HG03575 (cell line): ENCODE results near the gene MYBPH.

Source experiments
- ATAC-seq: cut with Tn5 transposase; IDR thresholded peaks from one replicate; pipeline ENCODE4 v1.9.1; 2021; ENCODE audit not compliant: unreplicated experiment, insufficient number of reproducible peaks, low FRiP score; ENCODE audit errors: extremely low read depth

Gene MYBPH

DNA sequence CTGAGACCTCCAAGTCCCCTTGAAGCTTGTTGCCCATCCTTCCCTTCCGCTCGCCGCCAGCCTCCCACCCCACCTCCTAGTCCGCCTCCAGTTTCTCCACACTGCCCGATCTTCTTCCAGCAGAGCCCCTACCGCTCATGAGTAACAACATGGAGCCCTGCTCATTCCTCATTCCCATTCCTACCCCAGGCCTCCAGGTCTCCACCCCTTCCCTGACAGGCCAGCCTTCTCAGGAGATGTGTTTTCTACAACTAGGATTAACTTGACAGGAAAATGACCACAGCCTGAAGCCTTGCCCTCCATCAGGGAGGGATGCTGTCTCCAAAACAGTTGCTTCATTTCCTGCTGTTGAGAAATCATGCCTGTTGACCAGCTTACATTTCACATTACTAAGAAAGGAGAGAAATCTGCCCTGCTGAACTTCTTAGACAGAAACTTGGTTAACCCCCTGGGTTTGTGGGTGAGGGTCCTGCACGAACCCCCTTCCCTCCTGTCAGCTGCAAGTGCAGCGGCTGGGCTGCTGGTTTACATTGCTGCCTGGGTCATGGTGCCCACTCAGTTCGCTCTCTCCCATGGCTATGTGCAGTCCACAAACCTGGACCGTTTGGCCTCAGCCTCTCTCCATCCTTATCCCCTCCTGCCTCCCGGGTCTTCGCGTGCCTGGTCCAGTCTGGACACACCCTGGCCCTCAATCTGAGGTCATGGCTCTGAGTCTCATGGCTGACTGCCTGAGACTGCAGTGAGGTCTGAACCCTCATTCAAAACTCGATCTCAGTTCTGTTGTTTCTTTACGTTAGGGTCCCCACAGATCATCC is 27.0 kb upstream of the MYBPH start:
- no peak for ATAC-seq

DNA sequence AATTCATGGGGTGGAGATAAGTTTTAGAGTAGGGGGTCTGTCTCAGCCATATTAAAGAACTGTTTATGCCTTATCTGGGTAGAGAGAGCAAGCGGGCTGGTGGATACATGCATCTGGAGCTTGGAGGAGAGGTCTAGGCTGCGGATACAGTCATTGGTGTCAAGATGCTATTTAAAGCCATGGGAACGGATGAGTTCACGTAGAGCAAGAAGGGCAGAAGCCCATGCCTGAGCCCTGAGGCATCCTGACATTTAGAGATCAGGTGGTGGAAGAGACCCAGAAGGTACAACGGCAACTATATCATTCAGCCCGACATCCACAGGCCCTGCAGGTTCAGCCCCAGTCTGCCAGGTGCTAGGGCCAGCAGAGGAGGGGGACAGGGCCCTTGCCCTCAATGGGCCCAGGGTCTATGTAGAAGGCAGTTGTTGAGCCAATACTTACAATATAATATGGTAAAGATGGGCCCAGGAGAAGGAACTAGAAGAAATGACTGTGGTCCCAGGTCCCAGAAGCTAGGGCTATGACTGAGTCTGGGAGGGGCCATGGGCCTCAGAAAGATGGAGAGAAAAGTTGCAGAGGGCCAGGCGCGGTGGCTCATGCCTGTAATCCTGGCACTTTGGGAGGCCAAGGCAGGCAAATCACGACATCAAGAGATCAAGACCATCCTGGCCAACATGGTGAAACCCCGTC is 26.0 kb upstream of the MYBPH start:
- ATAC-seq, result no peak

DNA sequence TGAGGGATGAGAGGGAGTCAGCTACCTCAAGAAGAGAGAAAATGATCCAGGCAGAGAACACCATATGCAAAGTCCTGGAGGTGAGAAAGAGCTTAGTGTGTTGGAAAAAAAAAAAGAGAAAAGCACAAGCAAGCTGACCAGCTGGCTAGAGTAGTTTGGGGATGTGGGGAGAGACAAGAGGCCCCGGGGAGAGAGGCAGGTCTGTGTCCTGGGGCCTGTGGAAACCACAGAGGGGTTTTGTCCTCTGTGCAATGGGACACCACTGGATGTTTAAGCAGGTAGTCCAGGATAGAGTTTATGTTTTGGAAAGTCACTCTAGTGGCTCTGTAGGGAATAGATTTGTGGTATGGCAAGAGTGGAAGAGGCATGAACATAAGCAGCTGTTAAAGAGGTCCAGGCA is 25.3 kb upstream of the MYBPH start:
- no peak for ATAC-seq

- no peak for ATAC-seq
Observed at GRCh38 chr1:203199816-203200571, 24.4 kb upstream of the MYBPH start.

GRCh38 chr1:203199481-203199815 is 23.8 kb upstream of the MYBPH start:
- ATAC-seq, result no peak

GRCh38 chr1:203199002-203199401 is 23.4 kb upstream of the MYBPH start:
- no peak for ATAC-seq

DNA sequence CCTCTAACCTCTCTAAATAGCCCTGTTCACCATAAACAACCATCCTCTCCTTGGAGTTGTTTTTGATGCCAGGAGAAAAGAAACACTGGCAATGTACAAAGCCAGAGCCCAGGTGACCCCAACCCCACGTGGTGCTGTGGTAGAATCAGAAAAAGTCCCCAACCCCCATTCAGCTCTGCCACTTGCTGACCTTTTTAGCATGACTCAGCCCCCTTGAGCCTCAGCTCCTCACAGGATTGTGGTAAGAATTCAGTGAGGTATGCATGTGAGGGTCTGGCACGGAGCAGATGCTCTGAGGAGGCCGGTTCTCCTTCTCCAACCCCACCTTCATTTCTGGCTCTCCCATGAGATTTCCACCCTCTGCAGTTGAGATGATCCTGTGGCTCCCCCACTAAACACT is 22.0 kb upstream of the MYBPH start:
- no peak for ATAC-seq

GRCh38 chr1:203196371-203196770 is 20.7 kb upstream of the MYBPH start:
- no peak for ATAC-seq

GRCh38 chr1:203190949-203191348 is 15.3 kb upstream of the MYBPH start:
- ATAC-seq, result no peak

GRCh38 chr1:203189951-203190352 is 14.3 kb upstream of the MYBPH start:
- no peak for ATAC-seq

- no peak for ATAC-seq
Observed at GRCh38 chr1:203188686-203189232, 13.1 kb upstream of the MYBPH start.

- no peak for ATAC-seq
Observed at GRCh38 chr1:203187689-203188264, 12.2 kb upstream of the MYBPH start.

DNA sequence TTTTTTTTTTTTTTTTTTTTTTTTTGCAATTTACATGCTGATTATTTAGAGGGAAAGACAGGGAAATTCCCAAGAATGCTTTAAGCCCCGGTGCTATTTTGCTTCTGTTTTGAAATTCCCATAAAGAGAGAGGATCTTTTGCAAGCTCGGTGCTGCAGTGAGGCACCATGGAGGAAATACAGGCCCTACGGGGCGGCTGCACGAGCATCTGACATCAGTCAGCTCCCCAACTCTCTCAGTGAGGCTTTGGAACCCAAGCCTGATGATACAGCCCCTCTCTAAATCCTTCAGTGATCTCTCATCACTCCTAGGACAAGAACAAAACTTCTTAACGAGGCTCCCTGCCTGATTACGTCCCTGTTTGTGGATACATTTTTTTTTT is 11.7 kb upstream of the MYBPH start:
- ATAC-seq, result no peak

DNA sequence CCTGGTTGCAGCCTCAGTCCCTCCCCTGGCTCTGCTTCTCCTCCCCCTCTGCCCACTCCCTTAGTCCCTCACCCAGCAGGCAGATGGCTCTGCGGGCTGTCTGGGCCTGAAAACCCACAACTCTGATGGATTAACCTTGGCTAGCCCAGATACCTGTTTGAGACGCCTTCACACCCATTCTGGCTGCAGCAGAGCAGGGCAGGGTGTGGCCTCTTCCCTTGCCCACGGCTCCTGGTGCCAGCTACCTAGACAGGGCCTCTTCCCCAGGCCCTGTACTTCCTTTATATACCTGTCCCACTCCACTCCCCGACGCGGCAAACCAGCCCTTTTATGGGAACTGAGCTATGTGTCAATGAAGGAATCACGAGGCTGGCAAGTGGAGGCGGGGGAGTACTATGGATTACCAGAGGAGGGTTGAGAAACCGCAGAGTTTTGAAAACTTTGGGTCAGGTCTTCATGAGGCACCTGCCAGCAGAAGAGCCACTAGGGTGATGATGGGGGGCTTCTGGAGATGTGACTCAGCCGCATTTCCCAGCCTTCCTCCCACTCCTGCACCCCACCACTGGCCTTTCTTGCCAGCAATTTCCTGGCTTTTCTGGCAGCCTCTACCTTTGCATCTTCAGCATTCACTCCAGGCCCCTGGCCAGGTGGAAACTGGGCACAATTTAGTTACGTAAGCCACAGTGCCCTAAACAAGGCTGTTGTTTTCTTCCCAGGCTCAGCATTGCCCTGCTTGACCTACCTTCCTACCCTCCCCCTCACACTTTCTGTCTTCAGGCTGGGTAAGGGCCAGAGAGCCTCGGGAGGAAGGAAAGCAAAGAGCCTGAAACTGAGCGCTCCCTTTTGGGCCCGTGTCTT is 11.0 kb upstream of the MYBPH start, which contains the start of gene CHI3L1:
Gene CHI3L1 (minus strand): TSS at position 259 of the 858 bp plus-strand sequence. CDS start 81 bp downstream, at position 178.
- ATAC-seq, result no peak

DNA sequence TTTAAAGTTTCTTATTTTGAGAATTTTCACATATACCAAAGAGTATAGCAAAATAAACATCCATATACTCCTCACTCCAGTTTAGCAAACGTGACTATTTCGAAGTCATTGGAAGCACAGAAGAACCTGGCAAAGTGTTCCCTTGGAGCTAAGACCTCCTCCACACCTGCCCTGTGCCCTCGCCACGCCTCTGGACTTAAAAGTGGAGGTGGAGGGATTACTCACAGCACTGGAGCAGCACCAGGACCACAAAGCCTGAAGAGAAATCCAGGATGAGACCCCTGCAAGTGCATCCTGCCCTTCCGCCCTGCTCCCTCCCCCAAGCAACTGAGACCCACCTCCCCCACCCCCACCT is 10.4 kb upstream of the MYBPH start:
- ATAC-seq, result no peak

DNA sequence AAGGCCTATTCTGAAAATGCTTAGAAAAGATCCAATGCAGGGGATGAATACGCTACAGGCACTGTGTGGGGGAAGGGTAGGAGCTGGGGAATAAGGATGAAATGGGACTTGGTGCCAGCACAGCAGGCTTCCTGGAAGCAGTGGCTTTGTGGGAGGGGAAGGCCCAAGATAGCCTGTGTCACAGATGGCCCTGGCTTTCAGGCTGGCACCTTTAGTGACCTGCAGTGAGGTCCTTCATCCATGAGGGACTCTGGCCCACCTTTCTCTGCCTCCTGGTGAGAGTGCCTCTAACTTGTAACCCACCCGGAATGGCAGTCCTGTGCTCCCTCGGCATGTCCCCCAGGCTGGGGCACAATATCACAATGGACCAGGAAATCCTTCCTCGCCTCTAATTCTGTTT is 10.0 kb upstream of the MYBPH start:
- no peak for ATAC-seq

- no peak for ATAC-seq
Observed at GRCh38 chr1:203185061-203185461, 9.4 kb upstream of the MYBPH start.

DNA sequence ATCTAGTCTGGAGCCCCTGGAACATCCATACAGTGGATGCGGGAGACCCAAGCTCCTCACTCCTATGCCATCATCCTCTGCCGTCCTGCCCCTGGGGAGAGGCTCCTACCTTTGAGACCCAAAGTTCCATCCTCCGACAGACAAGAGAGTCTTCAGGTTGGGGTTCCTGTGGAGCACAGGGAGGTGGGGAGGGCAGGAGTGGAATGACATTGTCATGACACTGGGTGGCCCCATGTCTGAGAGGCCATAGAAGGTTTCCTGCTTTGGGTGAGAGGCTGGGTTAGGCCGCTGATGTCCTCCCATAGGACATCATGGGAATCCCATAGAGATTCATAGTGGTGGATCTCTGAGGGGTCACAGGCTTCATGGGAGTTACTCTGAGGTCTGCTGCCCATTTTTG is 8.8 kb upstream of the MYBPH start:
- no peak for ATAC-seq

GRCh38 chr1:203183828-203184227 is 8.2 kb upstream of the MYBPH start:
- no peak for ATAC-seq
